DMS114 treated with DMSO at 0.1 percent for 48 hours (cell line): Measurements from ENCODE around the gene TEX2.
"Not testable (repeated sequence)": the region's sequence is repeated elsewhere in the genome, so short reads cannot be mapped to it uniquely, and the experiment has no call there.

Experiments used
- DNase-seq: peaks from one replicate; lab custom pipeline; 2025; ENCODE audit not compliant: unreplicated experiment; lab: John Stamatoyannopoulos, UW

Gene TEX2

GRCh38 chr17:64240261-64240740 is 22.8 kb downstream of the TEX2 start:
- DNase-seq = no peak

DNA sequence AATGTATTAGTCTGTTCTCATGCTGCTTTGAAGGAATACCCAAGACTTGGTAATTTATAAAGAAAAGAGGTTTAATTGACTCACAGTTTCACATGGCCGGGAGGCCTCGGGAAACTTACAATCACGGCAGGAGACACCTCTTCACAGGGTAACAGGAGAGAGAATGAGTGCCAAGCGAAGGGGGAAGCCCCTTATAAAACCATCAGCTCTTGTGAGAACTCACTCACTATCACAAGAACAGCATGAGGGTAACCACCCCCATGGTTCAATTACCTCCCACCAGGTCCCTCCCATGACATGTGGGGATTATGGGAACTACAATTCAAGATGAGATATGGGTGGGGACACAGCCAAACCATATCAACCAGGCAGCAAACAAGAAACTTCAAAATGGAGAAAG is 24.6 kb downstream of the TEX2 start:
- DNase-seq = not testable (repeated sequence)

DNA sequence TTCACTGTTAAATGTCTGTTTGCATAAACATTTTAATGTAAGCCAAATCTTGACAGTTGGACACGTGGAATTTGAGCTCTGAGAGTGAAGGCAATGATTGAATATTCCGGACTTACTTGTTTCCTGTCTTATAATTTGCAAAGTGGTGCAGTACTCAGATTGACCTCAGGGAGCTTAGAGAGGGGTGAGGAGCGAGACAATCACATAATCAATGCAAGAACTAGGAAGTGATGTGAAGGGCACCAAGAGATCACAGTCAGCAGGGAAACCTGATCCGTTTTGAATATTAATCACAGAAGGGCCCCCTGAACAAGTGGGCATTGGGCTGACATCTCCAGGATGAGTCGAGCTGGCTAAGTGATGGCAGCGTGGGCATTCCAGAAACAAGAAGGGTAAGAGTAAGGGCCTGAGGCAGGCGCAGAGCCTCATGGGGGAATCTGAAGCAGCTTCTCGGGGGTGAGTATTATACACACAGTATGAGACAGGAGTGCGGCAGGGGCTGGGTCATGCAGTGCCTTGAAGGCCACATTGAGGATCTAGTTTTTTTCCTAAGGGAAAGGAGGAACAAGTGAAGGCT is 26.1 kb downstream of the TEX2 start:
- no peak for DNase-seq

DNA sequence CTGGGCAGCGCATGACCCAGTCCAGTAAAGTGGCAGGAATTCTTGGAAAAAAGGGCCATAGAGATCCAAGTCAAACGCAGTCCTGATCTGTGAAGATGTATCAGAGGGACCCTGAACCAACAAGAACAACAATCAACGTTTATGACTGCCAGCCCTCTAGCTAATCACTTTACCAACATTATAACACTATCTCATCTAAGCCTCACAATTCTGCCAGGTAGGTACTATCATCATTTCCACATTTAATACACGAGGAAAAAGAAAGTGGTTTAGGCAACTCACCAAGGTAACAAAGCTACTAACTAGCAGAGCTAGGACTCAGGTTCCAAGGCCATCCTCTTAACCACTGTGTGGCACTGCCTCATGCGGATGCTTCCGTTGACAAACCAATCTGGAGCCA is 28.1 kb downstream of the TEX2 start:
- no peak for DNase-seq

DNA sequence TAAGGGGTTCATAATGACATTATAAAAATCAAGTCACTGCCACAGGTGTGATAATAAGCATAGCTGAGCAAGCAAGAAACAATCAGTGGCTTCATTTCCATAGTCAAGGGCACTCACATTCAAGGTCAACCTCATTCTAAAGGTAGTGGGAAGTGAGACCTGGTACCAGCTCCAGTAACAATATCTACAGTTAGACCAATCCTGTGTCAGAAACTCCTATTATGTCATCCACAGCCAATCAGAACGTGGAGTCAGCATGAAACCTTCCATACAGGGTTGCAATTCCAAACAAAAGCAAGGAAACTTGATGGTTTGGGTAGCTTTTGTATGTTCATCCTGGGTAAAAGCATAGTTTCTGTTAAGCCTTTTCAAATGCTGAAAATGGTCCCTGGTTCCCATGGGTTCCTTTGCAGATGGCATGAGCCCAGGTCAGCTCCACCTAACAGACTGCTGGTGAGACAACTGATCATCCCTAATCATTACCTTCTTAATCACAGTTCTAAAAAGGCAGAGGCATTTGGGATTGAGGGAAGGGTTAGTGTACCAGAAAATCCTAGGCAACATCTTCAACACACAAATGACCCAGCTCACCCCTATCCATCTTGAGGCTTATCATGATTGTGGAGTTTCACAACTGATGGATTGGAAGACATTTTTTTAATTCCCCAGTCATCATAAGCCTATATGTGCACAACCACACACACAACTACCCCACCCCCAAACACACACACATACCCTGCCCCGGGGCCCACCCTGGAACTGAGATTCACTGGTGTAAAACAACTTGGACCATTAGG is 30.4 kb downstream of the TEX2 start:
- no peak for DNase-seq

DNA sequence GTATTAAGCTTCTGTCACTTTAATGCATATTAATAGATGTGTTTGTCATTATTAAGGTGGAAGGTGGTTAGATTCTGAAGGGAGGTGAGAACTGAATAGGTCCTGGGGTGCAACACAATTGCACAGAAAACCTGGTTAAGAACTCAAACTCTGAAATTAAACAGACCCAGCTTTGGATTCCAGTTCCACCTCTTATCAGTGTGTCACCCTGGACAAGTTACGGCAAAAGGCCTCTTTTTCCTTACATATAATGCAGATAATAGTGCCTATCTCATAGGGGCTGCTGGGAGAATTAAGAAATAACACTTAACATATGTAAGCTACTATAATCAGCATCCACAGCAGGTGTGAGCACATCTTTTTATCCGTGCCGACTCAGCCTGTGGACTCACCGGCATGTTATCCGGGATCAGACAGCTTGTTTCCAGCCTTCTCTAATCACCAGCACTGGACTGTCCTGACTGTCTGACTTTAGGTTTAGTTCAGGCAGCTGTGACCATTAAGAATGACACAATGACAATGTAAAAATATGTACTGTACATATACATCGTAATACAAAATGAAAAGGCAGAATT is 31.4 kb downstream of the TEX2 start:
- DNase-seq = no peak

- no peak for DNase-seq
These were observed 32.2 kb downstream of the TEX2 start for GRCh38 chr17:64230791-64231408.

DNA sequence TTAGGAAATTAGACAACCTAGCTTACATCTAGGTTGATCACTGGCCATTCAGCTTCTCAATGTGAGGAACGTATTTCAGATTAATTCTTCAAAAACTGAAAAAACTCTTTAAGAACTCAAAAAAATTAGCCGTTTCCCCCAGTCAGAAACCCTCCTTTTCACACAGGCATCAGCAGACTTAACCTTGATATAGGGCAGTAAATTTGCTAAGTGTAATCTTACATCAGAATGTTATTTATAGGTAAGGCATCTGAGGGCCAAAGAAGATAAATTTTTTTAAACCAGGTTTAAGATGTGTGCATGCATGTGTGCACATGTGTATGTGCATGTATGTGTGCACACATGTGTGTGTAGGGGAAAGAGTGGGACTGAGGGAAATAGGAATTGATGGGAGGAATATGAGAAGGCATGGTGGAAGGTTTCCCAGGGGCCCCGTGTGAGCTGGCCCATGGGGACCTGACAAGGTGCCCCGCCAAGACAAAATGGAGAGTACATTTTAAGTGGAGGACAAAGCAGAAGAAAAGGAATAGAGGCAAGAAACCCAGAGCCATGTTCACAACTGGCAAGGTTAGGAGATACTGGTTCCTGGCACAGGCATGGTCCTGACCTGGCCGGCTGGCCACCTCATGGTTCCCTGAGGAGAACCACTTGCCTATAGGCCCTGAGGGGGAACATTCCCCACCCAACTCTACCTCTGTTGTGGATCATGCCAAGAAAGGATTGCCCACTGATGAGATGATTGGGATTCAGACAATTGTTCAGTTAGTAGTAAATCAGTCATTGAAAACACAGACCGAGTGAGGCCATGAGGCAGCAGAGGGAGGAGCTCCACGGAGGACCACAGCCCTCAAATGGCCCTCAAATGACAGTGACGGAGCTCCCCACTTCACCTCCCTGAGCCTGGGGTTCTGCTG is 33.0 kb downstream of the TEX2 start:
- no peak for DNase-seq

- no peak for DNase-seq
These were observed 36.9 kb downstream of the TEX2 start for GRCh38 chr17:64226132-64226531.

DNA sequence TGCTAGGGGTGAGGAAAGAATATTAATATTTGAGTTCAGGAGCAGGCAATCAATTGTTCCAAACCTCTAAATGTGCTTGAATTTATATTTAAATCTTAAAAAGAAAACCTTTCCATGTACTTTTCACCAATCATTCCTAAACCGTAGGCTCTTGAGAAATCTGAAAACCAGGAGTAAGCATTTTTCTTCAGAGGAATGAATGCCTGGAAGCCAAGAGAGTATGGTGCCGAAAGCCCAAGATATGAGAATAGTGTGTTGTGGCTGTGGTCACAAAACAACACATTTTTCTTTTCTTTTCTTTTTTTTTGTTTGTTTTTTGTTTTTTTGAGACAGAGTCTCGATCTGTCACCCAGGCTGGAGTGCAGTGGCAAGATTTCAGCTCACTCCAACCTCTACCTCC is 37.6 kb downstream of the TEX2 start:
- no peak for DNase-seq

DNA sequence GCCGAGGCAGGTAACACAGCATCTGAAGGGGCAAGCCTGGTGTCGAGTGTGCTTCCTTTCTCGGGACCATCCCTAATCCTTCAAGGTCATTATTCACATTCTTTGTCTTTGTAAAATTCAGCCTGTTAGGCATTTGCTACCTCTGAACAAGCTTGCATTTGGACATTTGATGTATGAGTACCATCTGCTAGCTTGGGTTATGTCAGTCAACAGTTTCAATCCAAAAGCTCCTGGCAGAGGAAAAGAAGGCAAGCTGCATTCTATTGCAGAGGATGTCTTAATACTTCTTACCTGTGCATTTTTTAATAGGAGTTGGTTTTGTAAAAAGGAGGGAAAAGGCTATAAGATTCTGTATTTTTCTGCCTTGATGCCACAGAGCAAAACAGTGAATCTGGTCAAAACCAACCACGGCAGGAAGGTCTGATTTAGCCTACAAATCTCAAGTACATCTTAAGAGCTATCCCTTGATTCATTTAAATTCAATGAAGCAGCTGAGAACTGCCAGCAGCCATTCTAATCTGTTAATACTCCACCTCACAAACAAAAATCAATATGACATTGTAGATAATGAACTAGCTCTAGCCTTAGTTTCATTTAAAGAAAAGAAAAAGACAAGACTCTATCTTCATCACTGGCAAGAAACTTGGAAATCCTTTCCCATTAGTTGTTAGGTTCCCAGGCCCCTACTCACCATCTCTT is 39.0 kb downstream of the TEX2 start:
- no peak for DNase-seq

DNA sequence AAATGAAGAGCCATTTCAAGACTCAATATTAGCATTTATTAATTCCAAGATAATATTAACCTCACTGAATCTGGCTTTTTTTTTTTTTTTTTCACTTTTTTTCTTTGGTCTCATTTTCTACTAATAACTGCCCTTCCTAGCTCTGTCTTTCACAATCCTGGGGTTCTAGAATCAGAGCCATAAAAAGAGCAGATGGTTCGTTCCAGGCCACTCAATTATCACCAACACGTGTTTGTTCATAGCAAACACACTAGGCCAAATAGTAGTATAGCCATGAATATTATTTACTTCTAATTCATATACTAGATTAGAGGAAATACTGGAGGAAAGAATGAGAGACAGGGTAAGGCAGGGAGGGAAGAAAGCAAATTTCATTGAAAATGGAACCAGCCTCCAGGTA is 39.8 kb downstream of the TEX2 start:
- no peak for DNase-seq

GRCh38 chr17:64221679-64222078 is 41.4 kb downstream of the TEX2 start:
- DNase-seq = no peak

GRCh38 chr17:64220604-64221003 is 42.5 kb downstream of the TEX2 start:
- DNase-seq = not testable (repeated sequence)

DNA sequence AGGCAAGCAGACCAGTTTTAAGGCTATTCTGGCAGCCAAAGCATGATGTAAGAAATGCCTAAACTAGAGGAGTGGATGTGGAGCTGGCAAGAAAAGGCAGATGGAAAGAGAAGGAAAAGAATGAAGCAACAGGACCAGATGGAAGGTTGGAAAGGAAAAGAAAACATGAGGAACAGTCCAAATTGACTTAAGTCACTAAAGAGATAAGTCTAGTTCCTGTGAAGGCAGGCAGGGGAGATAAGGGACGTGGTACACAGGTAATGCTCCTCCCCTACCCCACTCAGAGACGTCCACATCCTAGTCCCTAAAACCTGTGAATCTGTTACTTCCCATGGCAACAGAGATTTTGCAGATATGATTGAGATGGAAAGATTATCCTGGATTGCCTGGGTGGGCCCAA is 43.5 kb downstream of the TEX2 start:
- DNase-seq = no peak

- no peak for DNase-seq
These were observed 45.0 kb downstream of the TEX2 start for GRCh38 chr17:64218066-64218465.

DNA sequence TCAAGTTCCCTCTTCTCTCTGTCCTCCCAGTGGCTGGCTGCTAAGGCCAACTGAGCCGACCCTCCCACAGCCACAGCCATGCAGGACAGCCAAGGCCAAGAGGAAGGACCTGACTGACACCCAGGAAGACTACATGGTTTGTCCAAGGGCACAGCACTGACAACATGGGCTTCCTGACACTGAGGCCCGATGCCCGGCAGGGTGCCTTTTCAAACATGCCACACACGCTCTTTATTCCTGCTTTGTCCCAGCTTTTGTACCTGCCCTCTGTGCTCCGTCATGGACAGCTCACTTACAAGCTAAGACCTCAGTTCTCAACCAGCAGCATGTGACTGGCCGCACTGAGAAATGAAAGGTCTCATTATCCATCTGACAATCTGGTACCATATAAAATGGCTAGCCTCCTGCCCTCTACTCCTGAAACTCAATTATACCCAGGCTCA is 45.8 kb downstream of the TEX2 start:
- DNase-seq = no peak

- DNase-seq = no peak
These were observed 46.5 kb downstream of the TEX2 start for GRCh38 chr17:64216338-64217248.

DNA sequence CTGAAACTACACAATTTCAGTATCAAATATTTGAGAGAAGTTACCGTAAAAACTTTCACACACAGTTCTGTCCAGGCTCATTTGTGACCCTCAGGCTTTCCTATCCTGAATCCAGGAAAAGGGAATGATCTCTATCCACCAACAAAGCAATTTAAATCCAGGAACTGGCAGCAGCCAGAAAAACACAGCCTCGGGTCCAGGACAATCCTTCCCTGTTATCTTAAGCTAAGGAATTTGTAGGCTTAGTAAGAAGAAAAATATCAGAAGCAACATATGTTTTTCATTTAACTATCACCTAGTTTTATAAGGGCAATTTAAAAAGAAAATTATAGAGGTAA is 47.1 kb downstream of the TEX2 start:
- no peak for DNase-seq
